ENCODE measurements around the gene PDE6G.
A peak's percentile ranks its signal among the peaks of the same experiment; 100 is the strongest.

PDE6G gene

DNA sequence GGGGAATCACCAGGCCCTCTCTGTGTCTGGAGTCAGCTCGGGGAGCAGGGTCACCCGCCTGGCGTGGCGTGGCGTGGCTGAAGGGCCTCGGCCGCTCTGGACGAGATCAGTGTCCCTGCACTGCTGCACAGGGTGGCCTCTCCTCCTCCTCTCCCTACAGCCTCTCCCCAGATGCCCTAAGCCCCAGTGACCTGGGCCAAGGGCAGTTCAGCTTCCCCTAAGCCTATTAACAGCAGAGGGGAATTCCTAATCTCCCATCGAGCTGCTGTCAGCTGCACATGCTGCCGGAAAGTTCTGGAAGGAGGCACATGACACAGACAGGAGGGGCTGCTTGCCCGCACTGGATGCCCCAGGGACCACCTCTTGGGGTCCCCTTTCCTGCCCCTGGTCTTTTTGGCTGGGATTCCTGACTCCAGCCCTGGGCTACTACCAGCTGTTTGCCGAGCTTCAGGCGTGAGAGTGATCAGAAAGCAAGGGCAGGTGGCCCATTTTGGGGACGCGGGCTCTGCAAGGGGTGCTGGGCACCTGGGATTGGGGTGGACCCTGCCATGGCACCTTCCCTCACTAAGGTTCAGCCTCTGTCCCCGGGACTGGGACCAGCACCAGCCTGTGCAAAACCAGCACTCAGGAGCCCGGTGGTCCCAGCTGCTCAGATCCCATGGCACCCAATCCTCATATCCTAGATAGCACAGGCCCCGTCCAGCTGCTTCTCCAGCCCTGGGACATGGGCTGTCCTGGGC is 794 bp downstream of the PDE6G start:
- Histone ChIP-seq H3K27ac (ENCODE audit: low read depth, low read length) (no peak overlapping the region), H3K36me3 (ENCODE audit: insufficient read depth, low read length) (no peaks in the 10 kb centered on the region), H3K4me1 (ENCODE audit: insufficient read depth, low read length) (peaks cover 4% of the 10 kb centered on the region), H3K4me3 (ENCODE audit: low read length) (no peak overlapping the region), H3K27me3 (ENCODE audit: insufficient read depth, low read length) (no peaks in the 10 kb centered on the region), H3K9ac (ENCODE audit: low read depth, low read length) (no peak overlapping the region), H3K9me3 (ENCODE audit: insufficient read depth, low read depth, low read length) (no peaks in the 10 kb centered on the region)
- 92% methylated on average over 18 of the region's 18 CpGs for WGBS

DNA sequence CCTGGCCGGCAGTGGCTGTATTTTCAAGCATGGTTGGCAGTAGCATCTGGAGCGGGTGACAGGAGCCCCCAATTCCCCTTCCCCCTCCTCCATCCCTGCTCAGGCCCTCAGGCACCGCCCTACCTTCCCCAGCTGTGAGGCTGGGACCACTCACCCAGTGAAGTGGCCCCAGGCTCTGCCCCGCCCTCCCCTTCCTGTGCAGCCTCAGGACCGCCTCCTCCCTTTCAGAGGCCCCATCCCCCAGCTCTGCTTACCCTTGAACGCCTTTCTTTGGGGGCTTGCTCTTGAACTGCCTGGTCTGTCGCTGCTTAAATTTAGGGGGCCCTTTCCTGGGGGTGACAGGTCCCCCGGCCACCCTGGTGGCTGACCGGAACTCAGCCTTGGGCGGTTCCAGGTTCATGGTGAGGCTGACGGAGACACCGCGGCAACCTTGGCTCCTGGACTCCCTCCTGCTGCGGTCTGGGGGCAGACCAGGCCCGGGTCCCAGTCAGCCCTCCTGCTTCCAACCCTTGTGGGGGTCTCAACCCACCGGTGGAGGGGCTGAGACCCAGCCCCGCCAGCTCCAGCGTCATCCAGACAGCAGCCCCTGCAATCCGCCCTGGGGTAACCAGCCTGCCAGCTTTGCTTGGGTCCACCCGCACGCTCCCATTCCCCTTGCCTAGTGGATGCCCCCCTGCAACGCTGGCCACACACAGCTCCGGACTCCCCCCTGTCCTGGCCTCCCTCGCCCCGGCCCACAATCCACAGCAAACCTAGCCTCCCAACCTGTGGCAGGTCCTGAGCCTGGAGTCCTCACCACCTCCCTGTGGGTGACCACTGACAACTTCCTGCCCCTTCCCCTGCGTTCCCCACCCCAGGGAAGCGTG is 3.2 kb downstream of the PDE6G start:
- H3K4me3 ChIP-seq (ENCODE audit: low read length), result peak overlapping the region; percentile 44
- H3K9me3 ChIP-seq (ENCODE audit: insufficient read depth, low read depth, low read length), result no peaks in the 10 kb centered on the region; the same call in none of the 2 replicates
- 20% methylated on average over 27 of the region's 27 CpGs for WGBS
- peaks cover 17% of the 10 kb centered on the region for H3K27me3 ChIP-seq (ENCODE audit: insufficient read depth, low read length)
- no peaks in the 10 kb centered on the region for H3K36me3 ChIP-seq (ENCODE audit: insufficient read depth, low read length)
- 0 out of 2 replicates have a peak overlapping the region, but pooled peaks have one; percentile 47 for H3K9ac ChIP-seq (ENCODE audit: low read depth, low read length)
- peaks cover 4% of the 10 kb centered on the region for H3K4me1 ChIP-seq (ENCODE audit: insufficient read depth, low read length)
- peak overlapping the region; percentile 41; the same call in 1 of the 2 replicates for H3K27ac ChIP-seq (ENCODE audit: low read depth, low read length)

DNA sequence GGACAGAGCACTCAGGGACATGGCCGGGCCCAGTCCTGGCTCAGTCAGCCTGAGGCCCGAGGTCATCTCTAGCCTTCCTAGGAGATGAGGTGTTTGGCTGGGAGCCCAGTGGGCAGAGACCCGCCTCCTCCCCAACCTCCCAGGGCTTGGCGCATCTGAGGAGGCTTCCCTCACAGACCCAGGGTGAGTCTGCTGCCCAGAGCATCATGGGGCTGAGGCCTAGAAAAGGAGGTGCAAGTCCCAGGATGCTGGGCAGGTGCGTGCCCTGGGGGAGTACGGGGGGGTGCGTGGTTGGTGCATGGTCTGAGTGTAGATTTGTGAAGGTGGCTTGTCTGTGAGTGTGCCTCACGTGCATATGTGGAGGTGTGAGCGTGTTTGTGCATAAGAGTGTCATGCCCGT is 4.7 kb downstream of the PDE6G start:
- Histone ChIP-seq H3K9me3 (ENCODE audit: insufficient read depth, low read depth, low read length) (no peaks in the 10 kb centered on the region; the same call in none of the 2 replicates), H3K27ac (ENCODE audit: low read depth, low read length) (no peak overlapping the region), H3K4me1 (ENCODE audit: insufficient read depth, low read length) (peaks cover 4% of the 10 kb centered on the region), H3K36me3 (ENCODE audit: insufficient read depth, low read length) (no peaks in the 10 kb centered on the region), H3K4me3 (ENCODE audit: low read length) (no peak overlapping the region), H3K9ac (ENCODE audit: low read depth, low read length) (no peak overlapping the region), H3K27me3 (ENCODE audit: insufficient read depth, low read length) (peaks cover 32% of the 10 kb centered on the region)
- WGBS, result 90% methylated on average over 10 of the region's 10 CpGs

DNA sequence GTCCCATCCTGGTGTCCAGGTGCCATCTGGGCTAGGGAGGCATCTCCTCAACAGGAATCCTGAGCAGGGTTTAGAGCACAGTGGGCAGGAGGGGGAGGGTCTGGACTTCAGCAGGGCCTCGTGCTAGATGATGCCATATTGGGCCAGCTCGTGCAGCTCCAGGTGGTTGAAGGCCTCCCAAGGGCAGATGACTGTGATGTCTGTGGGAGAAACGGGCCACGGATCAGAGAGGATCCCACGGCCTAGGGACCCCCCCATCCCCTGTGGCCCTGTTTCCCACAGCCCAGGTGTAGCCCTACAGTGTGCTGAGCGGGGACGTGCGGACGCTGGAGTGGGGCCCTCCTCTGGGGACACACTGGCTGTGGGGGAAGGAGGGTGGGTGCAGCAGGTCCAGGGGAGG is 5.4 kb downstream of the PDE6G start:
- Histone ChIP-seq H3K27ac (ENCODE audit: low read depth, low read length) (no peak overlapping the region), H3K27me3 (ENCODE audit: insufficient read depth, low read length) (peaks cover 32% of the 10 kb centered on the region), H3K4me1 (ENCODE audit: insufficient read depth, low read length) (peaks cover 4% of the 10 kb centered on the region), H3K4me3 (ENCODE audit: low read length) (no peak overlapping the region), H3K36me3 (ENCODE audit: insufficient read depth, low read length) (no peaks in the 10 kb centered on the region), H3K9me3 (ENCODE audit: insufficient read depth, low read depth, low read length) (no peaks in the 10 kb centered on the region; the same call in none of the 2 replicates), H3K9ac (ENCODE audit: low read depth, low read length) (no peak overlapping the region)
- 86% methylated on average over 9 of the region's 9 CpGs for WGBS

DNA sequence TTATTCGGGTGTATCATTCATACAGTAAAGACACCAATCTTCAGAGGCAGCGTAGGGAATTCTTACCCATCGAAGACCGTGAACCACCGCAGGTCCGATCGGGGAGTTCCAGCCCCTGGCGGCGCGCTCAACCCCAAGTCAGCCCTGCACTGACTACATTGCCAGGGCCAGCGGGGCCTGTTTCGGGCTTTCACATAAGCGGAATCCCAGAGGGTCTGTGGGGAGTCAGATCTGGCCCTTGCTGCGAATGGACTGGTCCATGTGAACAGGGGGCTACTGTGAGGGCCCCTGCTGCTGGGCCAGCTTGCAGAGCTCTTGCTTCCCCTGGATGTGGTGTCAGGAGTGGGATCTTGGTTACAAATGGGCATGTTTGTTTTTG is 7.6 kb downstream of the PDE6G start:
- Histone ChIP-seq H3K4me3 (ENCODE audit: low read length) (peak overlapping the region; percentile 38), H3K9me3 (ENCODE audit: insufficient read depth, low read depth, low read length) (no peaks in the 10 kb centered on the region; the same call in none of the 2 replicates), H3K27me3 (ENCODE audit: insufficient read depth, low read length) (peaks cover 32% of the 10 kb centered on the region), H3K36me3 (ENCODE audit: insufficient read depth, low read length) (no peaks in the 10 kb centered on the region), H3K4me1 (ENCODE audit: insufficient read depth, low read length) (peaks cover 4% of the 10 kb centered on the region), H3K9ac (ENCODE audit: low read depth, low read length) (peak overlapping the region; percentile 25; the same call in 1 of the 2 replicates), H3K27ac (ENCODE audit: low read depth, low read length) (no peak overlapping the region)
- WGBS, result 75% methylated on average over 14 of the region's 14 CpGs

DNA sequence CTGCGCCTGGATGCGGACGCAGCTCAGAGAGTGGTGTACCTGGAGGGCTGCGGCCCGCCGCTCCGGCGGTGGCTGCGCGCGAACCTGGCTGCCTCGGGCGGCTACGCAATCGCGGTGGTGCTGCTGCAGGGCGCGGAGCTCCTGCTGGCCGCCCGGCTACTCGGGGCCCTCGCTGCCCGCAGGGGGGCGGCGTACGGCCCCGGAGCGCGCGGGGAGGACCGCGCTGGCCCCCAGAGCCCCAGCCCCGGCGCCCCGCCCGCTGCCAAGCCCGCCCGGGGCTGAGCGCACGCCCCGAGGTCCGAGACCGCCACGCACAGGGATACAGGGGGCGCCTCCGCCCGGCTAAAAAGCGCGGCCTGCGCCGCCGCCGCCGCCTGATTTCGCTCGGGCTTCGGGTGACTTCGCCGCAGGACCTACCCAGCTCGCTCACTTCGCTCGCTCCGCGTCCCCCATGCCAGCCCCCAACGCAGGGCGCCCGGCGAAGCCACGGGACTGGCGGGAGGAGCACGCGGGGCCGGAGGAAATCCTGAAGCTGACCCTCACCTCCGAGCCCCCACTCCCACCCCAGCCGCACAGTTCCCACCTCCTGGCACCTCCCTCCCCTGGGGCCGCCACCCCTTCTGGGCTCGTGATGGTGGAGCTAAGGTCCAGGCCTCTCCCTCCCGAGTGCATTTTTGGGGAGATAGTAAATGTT is 8.2 kb downstream of the PDE6G start:
- H3K27me3 ChIP-seq (ENCODE audit: insufficient read depth, low read length), result peaks cover 32% of the 10 kb centered on the region
- no peaks in the 10 kb centered on the region for H3K36me3 ChIP-seq (ENCODE audit: insufficient read depth, low read length)
- no peaks in the 10 kb centered on the region; the same call in none of the 2 replicates for H3K9me3 ChIP-seq (ENCODE audit: insufficient read depth, low read depth, low read length)
- WGBS, result 2% methylated on average over 75 of the region's 78 CpGs
- peaks cover 2% of the 10 kb centered on the region for H3K4me1 ChIP-seq (ENCODE audit: insufficient read depth, low read length)
- peak overlapping the region; percentile 38 for H3K4me3 ChIP-seq (ENCODE audit: low read length)
- peak overlapping the region; percentile 25; the same call in 1 of the 2 replicates for H3K9ac ChIP-seq (ENCODE audit: low read depth, low read length)
- H3K27ac ChIP-seq (ENCODE audit: low read depth, low read length), result no peak overlapping the region

DNA sequence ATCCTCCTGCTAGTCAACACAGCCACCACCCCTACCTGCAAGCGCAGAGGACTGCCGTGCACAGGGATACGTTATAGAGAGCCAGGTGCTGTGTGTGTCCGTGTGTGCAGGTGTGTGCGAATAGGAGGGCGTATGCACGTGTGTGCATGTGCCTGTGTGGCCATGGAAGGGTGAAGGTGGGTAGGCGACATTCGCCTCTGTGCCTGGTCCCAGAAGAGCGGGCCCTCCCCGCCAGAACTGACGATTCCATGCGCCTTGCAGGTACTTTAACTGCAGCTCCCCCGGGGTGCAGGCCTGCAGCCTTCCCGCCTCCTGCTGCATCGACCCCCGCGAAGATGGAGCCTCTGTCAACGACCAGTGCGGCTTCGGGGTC is 8.7 kb downstream of the PDE6G start:
- H3K36me3 ChIP-seq (ENCODE audit: insufficient read depth, low read length), result no peaks in the 10 kb centered on the region
- H3K27ac ChIP-seq (ENCODE audit: low read depth, low read length), result no peak overlapping the region
- WGBS, result 31% methylated on average over 21 of the region's 21 CpGs
- H3K4me1 ChIP-seq (ENCODE audit: insufficient read depth, low read length), result no peaks in the 10 kb centered on the region
- H3K4me3 ChIP-seq (ENCODE audit: low read length), result peak overlapping the region; percentile 38
- no peak overlapping the region for H3K9ac ChIP-seq (ENCODE audit: low read depth, low read length)
- no peaks in the 10 kb centered on the region; the same call in none of the 2 replicates for H3K9me3 ChIP-seq (ENCODE audit: insufficient read depth, low read depth, low read length)
- H3K27me3 ChIP-seq (ENCODE audit: insufficient read depth, low read length), result peaks cover 32% of the 10 kb centered on the region

DNA sequence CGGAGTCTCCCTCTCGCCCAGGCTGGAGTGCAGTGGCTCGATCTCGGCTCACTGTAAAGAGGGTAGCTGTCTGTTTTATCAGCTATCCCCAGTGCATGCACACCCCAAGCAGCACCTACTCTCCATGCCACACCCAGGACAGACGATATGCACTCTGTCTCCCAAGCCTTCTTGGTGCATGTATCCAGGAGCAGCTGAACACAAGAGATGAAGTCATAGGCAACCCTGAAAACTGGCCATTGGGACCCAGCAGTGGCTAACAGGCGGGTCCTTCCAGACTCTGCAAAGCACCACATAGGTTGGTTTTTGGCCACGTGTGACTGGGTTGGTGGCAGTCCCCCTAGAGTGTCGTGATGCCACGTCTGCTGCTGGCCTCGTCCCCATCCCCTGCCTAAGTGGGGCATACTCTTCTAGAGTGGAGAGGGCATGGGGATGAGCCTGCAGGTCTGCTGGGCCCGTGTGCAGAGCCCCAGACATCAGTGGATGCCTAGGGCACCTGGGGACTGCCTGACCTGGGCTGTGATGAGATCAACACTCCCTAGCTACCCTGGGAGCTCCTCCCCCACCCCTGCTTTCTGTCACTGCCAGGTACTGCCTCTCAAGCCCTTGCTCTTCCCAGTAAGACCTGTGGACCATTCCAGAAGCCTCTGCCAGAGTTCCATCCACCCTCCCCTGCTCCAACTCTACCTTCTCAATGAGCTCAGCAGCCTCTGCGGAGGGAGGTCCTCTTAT is 9.3 kb downstream of the PDE6G start:
- no peaks in the 10 kb centered on the region for H3K36me3 ChIP-seq (ENCODE audit: insufficient read depth, low read length)
- H3K27ac ChIP-seq (ENCODE audit: low read depth, low read length), result no peak overlapping the region
- peaks cover 32% of the 10 kb centered on the region for H3K27me3 ChIP-seq (ENCODE audit: insufficient read depth, low read length)
- no peaks in the 10 kb centered on the region; the same call in none of the 2 replicates for H3K9me3 ChIP-seq (ENCODE audit: insufficient read depth, low read depth, low read length)
- WGBS, result 80% methylated on average over 12 of the region's 12 CpGs
- H3K4me1 ChIP-seq (ENCODE audit: insufficient read depth, low read length), result no peaks in the 10 kb centered on the region
- peak overlapping the region; percentile 38; the same call in 1 of the 2 replicates for H3K4me3 ChIP-seq (ENCODE audit: low read length)
- no peak overlapping the region for H3K9ac ChIP-seq (ENCODE audit: low read depth, low read length)

DNA sequence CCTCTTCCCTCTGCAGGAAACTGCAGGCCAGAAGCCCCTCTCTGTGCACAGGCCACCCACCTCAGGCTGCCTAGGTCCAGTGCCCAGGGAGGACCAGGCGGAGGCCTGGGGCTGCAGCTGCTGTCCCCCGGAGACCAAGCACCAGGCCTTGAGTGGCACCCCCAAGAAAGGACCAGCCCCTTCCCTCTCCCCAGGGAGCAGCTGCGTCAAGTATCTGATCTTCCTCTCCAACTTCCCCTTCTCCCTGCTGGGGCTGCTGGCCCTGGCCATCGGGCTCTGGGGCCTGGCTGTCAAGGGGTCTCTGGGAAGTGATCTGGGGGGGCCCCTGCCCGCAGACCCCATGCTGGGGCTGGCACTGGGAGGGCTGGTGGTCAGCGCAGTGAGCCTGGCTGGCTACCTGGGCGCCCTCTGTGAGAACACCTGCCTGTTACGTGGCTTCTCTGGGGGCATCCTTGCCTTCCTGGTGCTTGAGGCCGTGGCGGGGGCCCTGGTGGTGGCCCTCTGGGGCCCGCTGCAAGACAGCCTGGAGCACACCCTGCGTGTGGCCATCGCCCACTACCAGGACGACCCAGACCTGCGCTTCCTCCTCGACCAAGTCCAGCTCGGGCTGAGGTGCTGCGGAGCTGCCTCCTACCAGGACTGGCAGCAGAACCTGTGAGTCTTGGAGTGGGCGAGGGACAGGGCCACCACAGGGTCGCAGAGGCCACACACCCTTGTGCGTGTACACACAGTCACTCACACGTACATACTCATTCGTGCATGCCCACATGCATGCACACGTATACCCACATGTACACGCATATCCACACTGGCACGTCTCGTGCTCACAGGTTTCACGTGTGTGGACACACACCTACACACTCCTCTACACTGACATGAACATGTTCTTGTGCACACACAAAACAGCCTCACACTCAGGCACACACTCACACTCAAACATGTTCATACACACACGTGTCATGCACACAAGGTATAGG is 11.1 kb downstream of the PDE6G start:
- Histone ChIP-seq H3K9me3 (ENCODE audit: insufficient read depth, low read depth, low read length) (no peaks in the 10 kb centered on the region; the same call in none of the 2 replicates), H3K27ac (ENCODE audit: low read depth, low read length) (no peak overlapping the region), H3K4me3 (ENCODE audit: low read length) (no peak overlapping the region), H3K4me1 (ENCODE audit: insufficient read depth, low read length) (no peaks in the 10 kb centered on the region), H3K36me3 (ENCODE audit: insufficient read depth, low read length) (no peaks in the 10 kb centered on the region), H3K9ac (ENCODE audit: low read depth, low read length) (no peak overlapping the region), H3K27me3 (ENCODE audit: insufficient read depth, low read length) (peaks cover 32% of the 10 kb centered on the region)
- 89% methylated on average over 29 of the region's 29 CpGs for WGBS
